Stimulated activated CD4-positive, alpha-beta T cell treated with anti-CD3 and anti-CD28 coated beads, Interleukin-2, amount 100 ng/mL, for 4 hours (primary cell): ENCODE results near the gene MFAP3L.
"Not testable (repeated sequence)": the region's sequence is repeated elsewhere in the genome, so short reads cannot be mapped to it uniquely, and the experiment has no call there.

ENCODE experiments used
- DNase-seq: peaks from one replicate; pipeline ENCODE4 v3.0.0-alpha.2; 2020; ENCODE audit warnings: low read depth

MFAP3L gene

DNA sequence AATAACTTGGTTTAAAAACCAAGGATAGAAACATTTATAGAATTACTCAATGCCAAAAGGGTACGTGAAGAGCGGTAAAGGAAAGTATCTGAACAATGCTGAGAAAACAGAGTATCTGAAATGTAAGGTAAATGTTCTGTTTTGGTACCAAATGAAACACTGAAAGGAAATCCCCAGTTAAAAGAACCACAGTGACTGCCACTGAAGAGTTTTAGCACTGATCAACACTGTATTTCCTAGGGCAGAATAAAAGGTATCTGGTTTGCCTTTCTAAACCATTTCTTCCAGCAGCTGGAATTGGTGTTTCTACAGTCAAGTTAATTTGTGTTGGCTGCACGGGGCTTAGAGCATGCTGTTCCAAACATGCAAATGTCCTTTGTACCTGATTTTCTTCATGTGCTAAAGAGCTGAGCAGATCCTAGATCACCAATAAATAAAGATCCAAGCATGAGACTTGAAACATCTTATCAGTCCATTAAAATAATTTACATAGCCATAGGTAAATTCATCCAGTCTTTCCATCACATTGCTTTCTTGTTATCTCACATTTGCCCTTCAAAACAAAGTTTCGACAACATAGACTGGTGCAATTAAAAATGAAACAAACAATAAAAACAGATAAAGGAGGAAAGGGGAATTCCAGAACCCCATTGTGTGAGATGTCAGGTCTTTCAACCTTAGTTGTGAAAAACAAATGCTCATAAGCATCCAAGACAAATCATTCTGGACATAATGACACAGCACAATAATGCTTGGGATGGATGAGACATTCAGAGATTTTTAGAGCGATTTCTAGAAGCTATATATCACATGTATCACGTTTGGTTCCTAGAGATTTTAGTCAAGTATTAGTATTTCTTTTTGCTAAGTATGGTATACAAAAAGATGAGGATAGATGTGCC lies 38.6 kb downstream of the MFAP3L start:
- no peak for DNase-seq

DNA sequence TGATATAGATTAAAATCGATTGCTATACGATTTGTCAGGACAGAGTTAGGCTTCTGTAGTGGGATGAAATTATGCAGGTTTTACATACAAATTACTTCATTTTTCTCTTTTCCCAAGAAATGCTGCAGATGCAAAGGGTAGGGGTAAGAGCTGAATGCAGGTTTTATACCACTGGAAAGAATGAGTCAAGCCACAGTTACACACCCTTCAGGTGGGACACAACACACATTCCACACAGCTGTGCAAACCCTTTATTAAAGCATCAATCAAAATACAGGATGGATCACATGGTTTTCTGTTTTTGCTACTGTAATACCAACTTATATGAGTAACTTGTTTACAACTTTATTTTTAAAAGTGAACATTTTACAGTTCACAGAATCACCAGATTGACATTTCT lies 39.8 kb downstream of the MFAP3L start:
- DNase-seq = no peak

DNA sequence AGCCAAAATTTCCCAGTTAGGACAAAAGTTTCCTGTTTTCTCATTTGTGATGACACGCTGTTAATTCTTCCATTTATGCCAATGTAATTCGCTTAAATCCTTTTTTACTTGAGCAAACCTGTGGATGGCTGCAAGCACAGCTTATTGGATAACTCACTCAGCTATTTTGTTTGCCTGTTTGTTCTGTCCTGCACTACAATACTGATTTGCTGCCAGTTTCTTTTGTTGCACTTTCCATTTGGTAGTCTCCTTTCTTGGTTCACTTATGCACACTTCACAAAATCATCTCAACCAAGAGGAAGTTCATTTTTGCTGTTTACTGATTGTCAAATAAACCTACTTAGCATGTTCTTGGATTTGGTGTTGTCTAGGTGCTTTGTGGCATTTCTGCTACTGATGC lies 40.3 kb downstream of the MFAP3L start:
- DNase-seq = no peak

DNA sequence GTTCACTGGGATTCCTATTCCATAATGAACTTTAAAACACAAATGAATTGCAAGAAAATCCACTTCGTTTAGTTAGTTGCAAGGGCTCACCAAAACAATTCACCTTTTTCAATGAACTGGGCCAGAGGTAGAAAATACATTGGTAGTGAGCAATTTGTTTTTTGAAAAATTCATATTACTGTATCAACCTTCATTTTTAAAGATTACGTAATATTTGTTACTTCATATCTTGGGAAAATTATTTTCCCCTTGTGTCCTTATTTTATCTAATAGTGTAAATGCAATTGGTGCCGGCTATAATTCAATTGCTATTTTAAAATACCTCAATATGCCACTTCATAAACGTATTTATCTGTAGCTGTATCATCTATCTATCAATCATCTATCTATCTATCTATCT lies 41.5 kb downstream of the MFAP3L start:
- no peak for DNase-seq

DNA sequence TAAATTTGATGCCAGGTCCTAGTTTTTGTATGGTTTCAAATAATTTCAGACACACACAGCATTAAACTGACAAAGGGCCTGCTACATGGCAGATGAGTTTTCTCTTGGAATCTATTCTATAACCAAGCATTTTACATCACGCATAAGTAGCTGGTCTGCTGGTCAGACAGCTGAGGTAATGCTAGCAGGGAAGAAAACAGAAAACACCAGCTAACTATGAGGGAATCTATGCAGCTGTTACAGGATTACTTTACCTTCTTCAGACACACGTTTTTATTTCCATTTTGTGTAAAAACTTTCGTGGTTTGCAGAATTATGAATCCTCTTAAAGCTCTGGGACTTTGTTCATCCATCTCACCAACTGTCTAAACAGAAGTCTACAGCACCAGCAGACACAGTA lies 42.0 kb downstream of the MFAP3L start:
- no peak for DNase-seq

DNA sequence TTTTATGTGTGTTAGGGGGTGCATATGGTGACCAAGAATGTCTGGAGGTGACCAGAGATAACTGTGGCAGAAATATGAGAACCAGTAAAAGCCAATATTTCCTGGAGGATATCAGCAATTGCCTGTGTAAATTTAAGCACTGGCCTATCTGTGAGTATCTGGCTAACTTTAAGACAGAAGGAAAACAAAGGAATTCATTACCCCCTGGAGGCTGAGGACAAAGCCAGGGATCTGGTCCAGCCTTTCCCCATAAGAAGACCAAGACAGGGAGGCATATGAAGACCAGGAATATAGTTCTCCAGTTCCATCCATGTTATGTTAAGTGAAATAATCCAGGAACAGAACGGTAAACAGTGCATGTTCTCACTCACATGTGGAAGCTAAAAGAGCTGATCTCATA lies 49.2 kb downstream of the MFAP3L start:
- no peak for DNase-seq

DNA sequence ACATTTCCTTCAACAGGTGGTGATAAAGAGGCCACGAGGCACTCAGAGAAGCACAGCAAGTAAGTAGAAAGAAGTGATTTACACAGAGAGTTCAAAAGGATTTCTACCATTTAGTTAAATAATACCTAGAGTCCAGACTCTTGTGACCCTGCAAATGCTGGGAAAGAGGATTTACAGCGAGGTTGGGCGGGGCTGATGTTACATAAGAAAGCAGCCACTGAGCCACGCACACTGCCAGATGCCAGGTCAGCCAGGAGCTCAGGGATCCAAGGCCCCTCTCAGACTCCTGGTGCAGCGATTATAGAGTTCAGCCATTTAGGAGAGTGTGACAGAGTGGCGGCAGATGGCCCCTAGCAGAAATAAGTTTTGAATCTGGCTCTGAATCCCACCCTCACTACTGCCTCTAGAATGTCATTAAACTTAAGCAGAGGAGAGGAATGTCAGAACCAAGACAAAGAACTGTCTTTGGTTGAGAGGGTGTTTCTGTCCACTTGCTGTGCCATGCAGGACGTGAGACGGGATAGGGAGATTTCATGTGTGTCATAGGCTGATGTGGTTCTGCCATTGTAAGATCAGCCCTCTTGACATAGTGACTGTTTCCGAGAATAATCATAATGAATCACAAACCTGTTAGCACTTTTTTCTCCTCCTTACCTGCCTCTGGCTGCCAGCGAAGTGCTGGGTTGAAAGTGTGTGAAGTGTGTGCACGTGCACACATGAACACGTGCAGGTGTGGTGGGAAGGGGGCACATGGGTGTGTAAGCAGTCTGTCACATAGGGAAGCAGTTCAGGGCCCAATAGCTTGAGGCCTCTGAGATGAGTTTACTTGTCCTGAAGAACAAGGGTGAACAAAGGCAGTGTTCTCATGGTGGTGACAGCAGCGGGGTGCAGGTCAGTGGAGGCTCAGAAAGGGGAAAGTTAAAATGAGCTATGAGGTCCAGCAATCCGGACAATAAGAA lies 50.1 kb downstream of the MFAP3L start:
- DNase-seq = no peak

DNA sequence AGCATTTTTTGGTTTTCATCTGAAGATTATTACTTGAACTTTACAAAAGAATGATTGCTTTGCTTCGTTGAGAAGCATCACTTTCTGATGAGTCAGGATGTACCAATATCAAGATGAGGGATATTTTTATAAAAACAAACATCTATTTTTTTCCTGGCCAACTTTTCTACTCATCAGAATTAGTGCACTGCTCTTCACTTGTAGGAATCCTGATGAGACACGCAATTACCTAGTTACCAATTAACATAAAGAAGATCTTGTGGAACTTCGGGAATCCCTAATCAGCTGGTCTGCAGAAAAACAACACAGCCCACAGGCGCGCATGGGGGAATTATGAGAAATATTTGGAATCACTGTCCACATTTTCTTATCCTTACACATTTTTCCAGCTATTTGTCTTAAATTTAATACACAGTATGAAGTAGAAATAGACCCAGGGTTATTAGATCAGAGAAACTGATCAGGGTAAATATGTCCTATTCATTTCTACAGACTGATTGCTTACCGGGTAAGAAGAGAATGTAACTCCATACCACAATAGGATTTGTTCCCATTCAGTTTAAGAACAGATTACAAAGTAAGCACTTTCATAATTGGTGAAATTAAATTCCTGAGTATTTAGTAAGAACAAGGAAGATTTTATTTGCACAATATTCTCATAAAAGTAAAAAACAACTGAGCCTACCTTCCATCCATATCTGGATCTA lies 50.9 kb downstream of the MFAP3L start:
- DNase-seq = no peak

DNA sequence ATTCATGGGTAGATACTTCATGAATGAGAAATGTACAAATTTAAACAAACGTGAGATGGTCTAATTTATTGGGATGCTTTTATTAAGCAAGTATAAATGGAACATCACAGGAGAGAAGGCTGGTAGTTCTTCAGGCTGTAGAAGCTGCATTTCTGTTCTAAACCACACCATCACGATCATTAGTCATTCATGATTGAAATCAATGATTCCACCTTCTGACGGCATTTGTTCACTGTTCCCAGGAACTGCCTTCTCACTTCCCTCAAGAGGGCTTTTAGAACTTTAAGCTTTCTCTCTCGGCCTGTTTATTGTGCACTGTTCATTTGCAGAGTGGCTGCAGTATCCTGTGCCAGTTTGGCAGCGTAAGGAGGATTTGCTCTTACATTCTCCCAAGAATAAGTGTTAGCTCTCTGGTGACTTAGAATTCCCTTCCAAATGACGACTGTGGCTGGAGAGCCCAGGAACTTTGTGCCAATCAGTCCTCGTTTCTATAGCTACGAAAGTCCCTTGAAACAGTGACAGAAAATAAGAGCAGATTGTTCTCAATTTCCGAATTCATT lies 54.7 kb downstream of the MFAP3L start:
- DNase-seq = no peak

DNA sequence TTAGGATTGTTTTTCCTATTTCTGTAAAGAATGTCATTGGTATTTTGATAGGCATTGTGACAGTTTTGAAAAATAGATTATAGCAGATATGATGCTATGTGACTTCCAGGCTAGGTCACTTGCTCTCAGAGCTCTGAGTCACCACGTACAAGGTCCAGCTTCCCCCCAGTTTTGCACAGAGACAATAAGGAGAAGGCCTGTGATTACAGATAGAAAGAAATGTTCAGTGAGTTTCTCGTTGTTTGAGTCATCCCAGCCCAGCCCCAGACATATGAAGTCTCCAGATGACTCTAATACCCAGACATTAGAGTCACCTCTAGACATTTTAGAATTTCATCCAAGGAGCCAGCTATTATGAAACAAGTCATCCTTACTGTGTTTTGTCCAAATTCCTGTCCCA lies 57.2 kb downstream of the MFAP3L start:
- DNase-seq = no peak

DNA sequence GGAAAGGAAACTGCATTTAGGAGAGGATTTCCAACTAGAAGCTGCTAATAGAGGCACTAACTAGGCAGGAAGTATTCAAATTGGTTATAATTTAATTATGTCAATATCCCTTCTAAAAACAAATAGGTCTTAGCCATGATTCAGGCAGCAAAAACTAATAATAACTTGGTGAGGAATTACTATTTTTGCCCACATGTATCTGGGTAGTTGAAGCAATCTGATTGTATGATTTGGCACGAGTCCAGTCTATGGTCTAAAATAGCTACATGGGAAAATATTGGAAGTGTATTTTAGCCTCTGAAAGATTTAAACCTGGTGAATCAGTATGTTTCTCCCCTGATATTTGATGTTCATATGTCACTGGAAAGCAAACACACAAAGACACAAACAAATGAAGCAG lies 62.2 kb downstream of the MFAP3L start:
- DNase-seq = no peak

DNA sequence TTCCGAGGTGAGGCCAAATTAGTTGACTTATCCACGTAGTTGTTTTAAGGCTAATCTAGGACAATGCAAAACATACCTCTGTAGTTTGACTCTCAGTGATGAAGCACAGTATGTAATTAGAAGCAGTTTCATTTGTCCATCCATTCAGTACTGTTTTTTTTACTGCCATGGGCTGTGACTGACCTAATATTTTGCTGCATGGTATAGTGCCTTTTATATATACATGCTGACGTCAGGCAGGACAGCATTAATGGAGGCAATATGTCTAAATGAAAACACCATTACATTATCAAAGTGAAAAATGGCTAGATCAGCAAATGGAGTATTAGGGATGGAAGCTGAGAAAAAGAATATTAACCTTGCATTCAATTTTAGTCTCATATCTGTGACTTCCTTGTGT lies 66.9 kb downstream of the MFAP3L start:
- DNase-seq = no peak

DNA sequence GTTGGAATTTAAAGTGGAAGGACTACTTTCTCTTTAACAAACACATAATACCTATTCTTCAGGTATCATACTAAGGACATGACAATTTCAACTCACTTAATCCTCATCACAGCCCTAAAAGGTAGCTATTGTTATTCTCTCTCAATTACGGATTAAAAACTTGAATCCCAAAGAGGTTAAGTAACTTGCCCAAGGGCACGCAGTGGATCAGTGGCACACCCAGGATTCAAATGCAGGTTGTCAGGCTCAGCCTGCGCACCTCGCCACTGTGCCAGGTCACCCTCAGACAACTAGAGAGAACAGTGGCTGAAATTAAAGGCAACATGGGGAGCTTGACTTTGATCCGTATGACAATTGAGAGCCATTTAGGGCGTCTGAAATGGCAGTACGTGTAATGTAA lies 67.6 kb downstream of the MFAP3L start:
- DNase-seq = no peak

DNA sequence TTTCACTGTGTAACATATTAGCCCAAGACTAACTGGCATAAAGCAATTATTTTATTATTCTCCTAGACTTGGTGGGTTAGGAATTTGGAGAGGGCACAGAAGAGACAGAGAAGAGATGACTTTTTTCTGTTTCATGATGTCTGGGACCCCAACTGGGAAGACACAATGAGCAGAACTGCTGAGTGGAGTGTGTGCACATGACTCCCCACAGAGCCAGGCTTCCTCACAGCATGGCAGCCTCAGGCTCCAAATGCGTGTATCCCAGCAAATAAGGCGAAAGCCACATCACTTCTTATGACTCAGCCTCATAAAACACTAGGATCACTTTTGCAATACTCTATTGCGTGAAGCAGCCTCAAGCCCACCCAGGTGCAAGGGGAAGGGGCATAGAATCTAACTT lies 68.4 kb downstream of the MFAP3L start:
- no peak for DNase-seq

DNA sequence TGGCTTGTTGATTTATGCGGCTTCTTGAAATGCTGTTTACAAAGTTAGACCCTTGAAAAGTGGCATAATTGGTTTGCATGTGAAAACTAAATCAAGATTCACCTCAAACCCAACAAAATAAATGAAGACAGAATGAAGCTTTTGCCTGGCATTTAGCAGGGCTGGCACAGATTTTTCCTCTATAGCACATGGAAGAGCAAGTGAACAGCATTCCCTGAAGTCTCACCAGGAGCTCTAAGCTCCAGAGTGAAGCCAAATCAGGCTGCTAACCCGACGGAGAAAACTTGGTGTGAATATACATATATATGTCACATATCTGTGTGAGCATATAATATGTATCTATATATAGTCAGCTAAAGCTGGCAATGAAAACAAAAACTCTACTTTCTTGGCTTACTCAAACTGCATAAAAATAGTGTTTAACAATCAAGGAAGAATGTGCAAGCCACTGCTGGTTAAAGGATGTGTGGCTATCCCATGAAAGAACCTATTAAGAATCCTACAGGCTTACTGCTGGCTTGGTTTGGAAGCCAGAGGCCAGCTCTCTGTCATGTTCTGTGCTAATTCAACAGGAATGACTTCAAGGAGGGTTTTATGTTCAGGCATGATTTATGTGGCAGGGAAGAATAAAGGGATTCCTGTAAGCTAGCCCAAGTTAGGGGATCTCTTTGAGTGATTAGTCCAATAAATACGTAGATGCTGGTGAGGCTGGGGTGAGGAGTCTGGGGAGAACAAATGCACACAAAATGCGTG lies 69.9 kb downstream of the MFAP3L start:
- no peak for DNase-seq

DNA sequence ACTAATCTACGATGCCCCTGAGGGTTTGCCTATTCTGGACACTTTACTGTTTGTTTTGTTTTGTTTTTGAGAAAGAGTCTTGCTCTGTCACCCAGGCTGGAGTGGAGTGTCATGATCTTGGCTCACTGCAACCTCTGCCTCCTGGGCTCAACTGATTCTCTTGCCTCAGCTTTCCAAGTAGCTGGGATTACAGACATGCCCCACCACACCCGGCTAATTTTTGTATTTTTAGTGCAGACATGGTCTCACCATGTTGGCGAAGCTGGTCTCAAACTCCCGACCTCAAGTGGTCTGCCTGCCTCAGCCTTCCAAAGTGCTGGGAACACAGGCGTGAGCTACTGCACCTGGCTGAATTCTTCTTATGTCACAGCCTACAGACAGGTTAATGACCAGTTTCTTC lies 70.7 kb downstream of the MFAP3L start:
- no peak for DNase-seq

DNA sequence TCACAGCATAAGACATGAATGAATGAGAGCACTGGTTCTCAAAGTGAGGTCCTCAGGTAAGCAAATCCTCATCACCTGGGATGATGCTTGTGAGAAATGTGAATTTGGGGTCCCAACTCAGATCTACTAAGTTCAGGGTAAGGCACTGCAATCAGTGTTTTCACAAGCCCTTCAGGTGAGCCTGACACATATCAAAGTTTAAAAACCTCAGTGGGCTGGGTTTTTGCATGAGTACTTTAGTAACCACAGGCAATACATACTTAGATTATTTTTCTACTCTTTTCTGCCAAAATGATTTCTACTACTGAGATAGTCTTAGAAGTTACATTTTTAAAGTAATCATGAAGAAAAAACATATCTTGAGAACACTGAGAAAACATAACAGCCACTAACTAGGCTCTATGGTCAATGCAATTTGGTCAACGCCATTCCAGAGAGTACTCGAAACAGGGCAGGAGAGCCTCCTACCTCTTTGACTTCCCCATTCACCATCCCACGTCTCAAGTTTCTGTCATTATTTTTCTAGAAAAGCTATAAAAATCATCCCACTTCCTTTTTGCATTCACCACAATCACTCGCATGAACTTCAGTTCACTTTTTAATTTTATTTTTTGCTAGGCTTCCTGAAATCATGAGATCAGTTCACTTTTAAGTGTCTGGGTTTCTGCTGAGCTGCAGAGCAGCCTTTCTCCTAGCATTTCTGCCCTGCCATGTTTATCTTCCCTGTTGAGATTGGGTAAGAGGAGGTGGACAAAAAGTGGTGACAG lies 73.8 kb downstream of the MFAP3L start:
- no peak for DNase-seq

DNA sequence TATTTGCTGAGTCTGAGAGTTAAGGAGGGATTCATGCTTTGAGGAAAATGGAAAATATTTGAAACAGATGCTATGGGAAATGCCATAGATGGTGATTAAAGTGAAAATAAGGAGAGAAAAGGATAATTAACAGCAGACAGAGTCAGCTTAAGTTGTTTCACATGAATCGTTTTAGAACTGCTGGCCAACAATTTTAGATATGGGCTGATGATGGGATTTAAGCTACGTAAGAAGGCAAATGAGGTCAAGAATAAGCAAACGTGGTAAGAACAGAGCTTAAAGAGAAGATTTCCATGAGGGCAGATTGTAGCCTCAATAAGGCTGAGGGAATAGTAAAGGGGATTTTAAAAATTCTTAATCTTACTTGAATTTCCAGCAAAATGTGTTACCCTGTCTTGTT lies 77.9 kb downstream of the MFAP3L start:
- DNase-seq = no peak

DNA sequence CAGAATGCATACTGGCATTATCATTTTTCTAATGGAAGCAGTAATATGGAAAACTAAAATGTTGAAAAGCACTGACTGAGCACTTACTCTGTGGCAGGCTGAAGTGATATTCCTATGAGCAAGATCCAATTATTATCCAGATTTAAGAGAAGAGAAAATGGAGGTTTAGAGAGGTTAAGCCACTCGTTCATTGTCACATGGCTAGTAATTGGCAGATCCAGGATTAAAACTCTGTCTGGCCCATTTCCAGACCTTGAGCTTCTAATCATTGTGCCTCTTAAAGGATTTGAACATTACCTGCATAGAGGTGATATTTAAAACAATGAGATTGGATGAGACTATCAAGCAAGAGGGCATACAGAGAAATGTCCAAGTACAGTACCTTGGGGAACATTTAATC lies 80.6 kb downstream of the MFAP3L start:
- no peak for DNase-seq

DNA sequence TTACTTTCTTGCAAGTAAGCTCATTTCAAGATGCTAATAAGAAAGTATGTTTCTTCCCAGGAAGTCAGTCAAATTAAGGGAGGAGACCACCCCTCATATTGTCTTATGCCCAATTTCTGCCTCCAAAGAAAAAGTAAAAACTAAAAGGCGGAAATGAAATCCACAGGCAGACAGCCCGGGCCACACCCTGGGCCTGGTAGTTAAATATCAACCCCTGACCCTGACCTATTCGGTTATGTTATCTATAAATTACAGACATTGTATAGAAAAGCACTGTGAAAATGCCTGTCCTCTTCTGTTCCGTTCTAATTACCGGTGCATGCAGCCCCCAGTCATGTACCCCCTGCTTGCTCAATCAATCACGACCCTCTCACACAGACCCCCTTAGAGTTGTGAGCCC lies 82.6 kb downstream of the MFAP3L start:
- not testable (repeated sequence) for DNase-seq

DNA sequence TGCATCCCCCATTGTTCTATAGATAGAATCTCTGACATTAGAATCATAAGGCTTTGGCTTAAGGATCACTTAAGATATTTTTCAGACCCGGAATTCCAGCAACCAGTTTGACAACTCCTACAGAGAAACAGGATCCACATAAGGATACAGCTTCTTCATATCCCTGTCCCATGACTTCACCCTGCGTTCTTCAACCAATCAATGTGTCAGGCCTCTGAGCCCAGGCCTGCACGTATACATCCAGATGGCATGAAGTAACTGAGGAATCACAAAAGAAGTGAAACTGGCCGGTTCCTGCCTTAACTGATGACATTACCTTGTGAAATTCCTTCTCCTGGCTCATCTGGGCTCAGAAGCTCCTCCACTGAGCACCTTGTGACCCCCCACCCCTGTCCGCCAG lies 85.1 kb downstream of the MFAP3L start:
- no peak for DNase-seq
